Measurements from ENCODE around the gene TNRC6C.
"Not testable (repeated sequence)": the region's sequence is repeated elsewhere in the genome, so short reads cannot be mapped to it uniquely, and the experiment has no call there.

Gene TNRC6C

GRCh38 chr17:78129351-78130089, 171.0 kb downstream of the TNRC6C start:
- DNase-seq = no peak

- DNase-seq = no peak
These were observed 171.6 kb downstream of the TNRC6C start for GRCh38 chr17:78130090-78130436.

- DNase-seq = no peak
These were observed 172.1 kb downstream of the TNRC6C start, which contains the start of gene TMC8 for GRCh38 chr17:78130437-78131101. TMC8 (plus strand) TSS chr17:78130771; CDS start chr17:78131589, 818 bp downstream.

- DNase-seq = no peak
These were observed 172.9 kb downstream of the TNRC6C start for GRCh38 chr17:78131172-78132083.

- no peak for DNase-seq
These were observed 173.7 kb downstream of the TNRC6C start for GRCh38 chr17:78132084-78132676.

GRCh38 chr17:78132767-78133178, 174.3 kb downstream of the TNRC6C start:
- no peak for DNase-seq

GRCh38 chr17:78133179-78133951, 174.9 kb downstream of the TNRC6C start:
- no peak for DNase-seq

GRCh38 chr17:78133971-78134898, 175.7 kb downstream of the TNRC6C start:
- DNase-seq = no peak

- no peak for DNase-seq
These were observed 176.4 kb downstream of the TNRC6C start for GRCh38 chr17:78134899-78135385.

GRCh38 chr17:78135858-78136500, 177.5 kb downstream of the TNRC6C start:
- DNase-seq = no peak

- DNase-seq = no peak
These were observed 179.1 kb downstream of the TNRC6C start for GRCh38 chr17:78137392-78138203.

- no peak for DNase-seq
These were observed 179.9 kb downstream of the TNRC6C start for GRCh38 chr17:78138204-78139060.

- DNase-seq = not testable (repeated sequence)
These were observed 181.3 kb downstream of the TNRC6C start for GRCh38 chr17:78139861-78140168.

- peak; percentile 95 for DNase-seq
These were observed 181.9 kb downstream of the TNRC6C start for GRCh38 chr17:78140169-78141051.

- no peak for DNase-seq
These were observed 183.1 kb downstream of the TNRC6C start for GRCh38 chr17:78141437-78142118.

- DNase-seq = no peak
These were observed 183.8 kb downstream of the TNRC6C start for GRCh38 chr17:78142119-78142861.

Measured in NCI-H2171 (cell line).